ENCODE data around the gene TACC3.

DNA sequence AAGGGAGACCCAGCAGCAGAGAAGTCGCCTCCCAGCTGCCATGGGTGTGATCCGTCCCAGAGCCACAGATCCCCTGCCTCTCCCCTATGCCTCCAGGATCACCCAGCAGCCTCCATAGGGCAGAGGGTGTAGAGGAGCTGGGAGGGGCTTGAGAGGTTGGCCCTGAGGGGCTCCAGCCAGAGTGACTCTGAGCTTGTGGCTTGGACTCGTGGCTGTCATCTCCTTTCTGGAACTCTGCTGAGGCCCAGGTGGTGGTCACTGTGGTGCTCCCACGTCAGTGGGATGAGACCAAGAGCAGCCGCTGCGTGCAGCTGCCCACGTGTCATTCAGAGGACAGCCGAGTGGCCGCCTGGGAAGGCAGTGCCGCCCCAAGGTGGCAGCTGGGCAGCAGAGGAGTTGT, 4.2 kb downstream of the TACC3 start:
- no peak for TF ChIP-seq CTCF (IDR thresholded peaks at IDR 0.05)
- TF ChIP-seq EP300 (IDR thresholded peaks at IDR 0.05) = no peak

Data from esophagus muscularis mucosa (tissue), 3 donors.